Endothelial cell of hepatic sinusoid (primary cell): ENCODE data around the gene CCDC78.
"Not testable (repeated sequence)": the region's sequence is repeated elsewhere in the genome, so short reads cannot be mapped to it uniquely, and the experiment has no call there.

Experiments
- in situ Hi-C: cut with HindIII; loops from 2 replicates; pipeline ENCODE4 v1.10.0; 2017; ENCODE audit warnings: low sequenced_read_pairs

The CCDC78 gene

GRCh38 chr16:695355-696089, 30.7 kb downstream of the CCDC78 start:
- in situ Hi-C loops, result no loop called here

GRCh38 chr16:694863-695354, 31.3 kb downstream of the CCDC78 start:
- in situ Hi-C loops, result no loop called here

GRCh38 chr16:694187-694862, 31.9 kb downstream of the CCDC78 start:
- in situ Hi-C loops, result no loop called here

- in situ Hi-C loops, result no loop called here
These were observed 32.5 kb downstream of the CCDC78 start for GRCh38 chr16:693766-694165.

GRCh38 chr16:693364-693763, 32.9 kb downstream of the CCDC78 start:
- in situ Hi-C loops, result no loop called here

- in situ Hi-C loops, result no loop called here
These were observed 33.7 kb downstream of the CCDC78 start for GRCh38 chr16:692356-693108.

GRCh38 chr16:691242-691641, 35.0 kb downstream of the CCDC78 start:
- in situ Hi-C loops, result not testable (repeated sequence)

GRCh38 chr16:689175-689897, 36.9 kb downstream of the CCDC78 start:
- in situ Hi-C loops, result no loop called here

GRCh38 chr16:687499-687898, 38.7 kb downstream of the CCDC78 start:
- in situ Hi-C loops, result no loop called here

GRCh38 chr16:686459-687260, 39.6 kb downstream of the CCDC78 start:
- in situ Hi-C loops, result no loop called here

GRCh38 chr16:685967-686366, 40.3 kb downstream of the CCDC78 start:
- in situ Hi-C loops, result no loop called here

- in situ Hi-C loops, result no loop called here
These were observed 41.1 kb downstream of the CCDC78 start for GRCh38 chr16:684961-685696.

GRCh38 chr16:684071-684794, 42.0 kb downstream of the CCDC78 start, which contains the start of gene JMJD8:
Gene JMJD8 (minus strand): TSS chr16:684334. CDS start chr16:684319, 15 bp downstream.
- in situ Hi-C loops, result no loop called here

- in situ Hi-C loops, result no loop called here
These were observed 42.7 kb downstream of the CCDC78 start for GRCh38 chr16:683396-684070.

GRCh38 chr16:682493-683395, 43.5 kb downstream of the CCDC78 start:
- in situ Hi-C loops, result no loop called here

GRCh38 chr16:681746-682427, 44.4 kb downstream of the CCDC78 start:
- in situ Hi-C loops, result no loop called here
